Hepatocyte (in vitro differentiated cells): ENCODE results near the gene GALNT17.

Experiments used
- EZH2 ChIP-seq: fragments of 200-600 bp; sonication (generic); IDR thresholded peaks from 2 replicates; pipeline ENCODE4 v1.6.1; 2016; ENCODE audit warnings: antibody characterized with exemption, mild to moderate bottlenecking, borderline replicate concordance
- EZH2phosphoT487 ChIP-seq: fragments of 200-600 bp; sonication (generic); IDR thresholded peaks from one replicate; pipeline ENCODE4 v1.6.1; 2018; ENCODE audit warnings: antibody characterized with exemption, mild to moderate bottlenecking, low read depth, moderate library complexity; ENCODE audit not compliant: unreplicated experiment, severe bottlenecking
- TF ChIP-seq, protein P1 (sequence below): fragments of 200-600 bp; sonication (generic); IDR thresholded peaks from 2 replicates; pipeline ENCODE4 v1.5.1; 2016; ENCODE audit warnings: antibody characterized with exemption, mild to moderate bottlenecking; ENCODE audit not compliant: poor library complexity

DNA sequence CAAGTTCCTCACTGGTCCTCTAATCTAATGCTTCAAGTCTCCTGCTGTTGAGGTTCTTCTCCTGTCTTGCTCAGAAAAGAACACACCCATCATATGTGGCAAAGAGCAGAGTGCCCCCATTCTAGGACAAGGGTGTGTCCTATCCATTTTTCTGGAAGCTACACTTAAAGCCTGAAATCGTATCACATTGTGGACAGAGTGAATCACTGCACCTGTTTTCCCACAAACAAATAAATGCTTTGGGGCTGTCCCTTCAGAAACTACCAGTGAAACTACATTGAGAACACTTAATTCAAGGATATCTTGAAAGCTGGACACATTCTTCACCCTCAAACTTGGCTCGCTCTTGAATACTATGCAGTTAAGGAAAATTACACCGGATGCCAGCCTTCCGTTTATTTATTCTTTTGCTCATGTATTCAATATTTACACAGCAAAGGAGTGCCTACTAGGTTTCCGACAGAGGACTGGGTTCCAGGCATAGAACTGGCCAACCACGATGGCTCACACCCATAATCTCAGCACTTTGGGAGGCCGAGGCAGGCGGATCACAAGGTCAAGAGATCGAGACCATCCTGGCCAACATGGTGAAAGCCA is 473.0 kb downstream of the GALNT17 start:
- TF ChIP-seq EZH2 (no peak), EZH2phosphoT487 (no peak)
- TF ChIP-seq, protein P1, sequence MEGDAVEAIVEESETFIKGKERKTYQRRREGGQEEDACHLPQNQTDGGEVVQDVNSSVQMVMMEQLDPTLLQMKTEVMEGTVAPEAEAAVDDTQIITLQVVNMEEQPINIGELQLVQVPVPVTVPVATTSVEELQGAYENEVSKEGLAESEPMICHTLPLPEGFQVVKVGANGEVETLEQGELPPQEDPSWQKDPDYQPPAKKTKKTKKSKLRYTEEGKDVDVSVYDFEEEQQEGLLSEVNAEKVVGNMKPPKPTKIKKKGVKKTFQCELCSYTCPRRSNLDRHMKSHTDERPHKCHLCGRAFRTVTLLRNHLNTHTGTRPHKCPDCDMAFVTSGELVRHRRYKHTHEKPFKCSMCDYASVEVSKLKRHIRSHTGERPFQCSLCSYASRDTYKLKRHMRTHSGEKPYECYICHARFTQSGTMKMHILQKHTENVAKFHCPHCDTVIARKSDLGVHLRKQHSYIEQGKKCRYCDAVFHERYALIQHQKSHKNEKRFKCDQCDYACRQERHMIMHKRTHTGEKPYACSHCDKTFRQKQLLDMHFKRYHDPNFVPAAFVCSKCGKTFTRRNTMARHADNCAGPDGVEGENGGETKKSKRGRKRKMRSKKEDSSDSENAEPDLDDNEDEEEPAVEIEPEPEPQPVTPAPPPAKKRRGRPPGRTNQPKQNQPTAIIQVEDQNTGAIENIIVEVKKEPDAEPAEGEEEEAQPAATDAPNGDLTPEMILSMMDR = no peak
